NCI-H774 (cell line): ENCODE measurements around the gene FGGY.
"Not testable (repeated sequence)": the region's sequence is repeated elsewhere in the genome, so short reads cannot be mapped to it uniquely, and the experiment has no call there.

Experiments used
- DNase-seq: peaks from one replicate; lab custom pipeline; 2025; lab: John Stamatoyannopoulos, UW

Gene FGGY

GRCh38 chr1:59484096-59484495, 187.2 kb downstream of the FGGY start:
- no peak for DNase-seq

- no peak for DNase-seq
Measured at GRCh38 chr1:59485171-59485570, 188.3 kb downstream of the FGGY start.

- DNase-seq: no peak
Measured at GRCh38 chr1:59485949-59486348, 189.1 kb downstream of the FGGY start.

GRCh38 chr1:59486615-59487014, 189.7 kb downstream of the FGGY start:
- DNase-seq: no peak

- no peak for DNase-seq
Measured at GRCh38 chr1:59487335-59488031, 190.6 kb downstream of the FGGY start.

GRCh38 chr1:59492500-59492899, 195.6 kb downstream of the FGGY start:
- no peak for DNase-seq

- no peak for DNase-seq
Measured at GRCh38 chr1:59494145-59494833, 197.4 kb downstream of the FGGY start.

- not testable (repeated sequence) for DNase-seq
Measured at GRCh38 chr1:59496156-59496555, 199.3 kb downstream of the FGGY start.

GRCh38 chr1:59497616-59498015, 200.7 kb downstream of the FGGY start:
- DNase-seq: no peak

GRCh38 chr1:59498640-59499039, 201.7 kb downstream of the FGGY start:
- no peak for DNase-seq

- no peak for DNase-seq
Measured at GRCh38 chr1:59499273-59499942, 202.5 kb downstream of the FGGY start.

- no peak for DNase-seq
Measured at GRCh38 chr1:59499943-59500569, 203.2 kb downstream of the FGGY start.

- peak; percentile 27 for DNase-seq
Measured at GRCh38 chr1:59500950-59501742, 204.3 kb downstream of the FGGY start.

GRCh38 chr1:59502009-59502691, 205.3 kb downstream of the FGGY start:
- DNase-seq: no peak

GRCh38 chr1:59504276-59504675, 207.4 kb downstream of the FGGY start:
- DNase-seq: no peak

GRCh38 chr1:59505596-59506028, 208.7 kb downstream of the FGGY start:
- no peak for DNase-seq

- no peak for DNase-seq
Measured at GRCh38 chr1:59506952-59507351, 210.1 kb downstream of the FGGY start.

GRCh38 chr1:59509341-59509875, 212.5 kb downstream of the FGGY start:
- no peak for DNase-seq

GRCh38 chr1:59510249-59510648, 213.4 kb downstream of the FGGY start:
- DNase-seq: no peak

- no peak for DNase-seq
Measured at GRCh38 chr1:59511476-59512465, 214.9 kb downstream of the FGGY start.
